Muscle layer of colon (tissue), 2 donors: ENCODE data around the gene PKP2.
"Not testable (repeated sequence)": the region's sequence is repeated elsewhere in the genome, so short reads cannot be mapped to it uniquely, and the experiment has no call there.

Source experiments
- H3K27ac ChIP-seq: one replicate; pipeline ENCODE4 v1.7.0; 2013; ENCODE audit warnings: low read depth, mild to moderate bottlenecking, low read length, moderate library complexity
- H3K27me3 ChIP-seq, 2 donors: one replicate each; pipeline ENCODE4 v1.7.0; 2013; ENCODE audit warnings: low read length in 2 of 2, mild to moderate bottlenecking in 2 of 2; ENCODE audit not compliant: insufficient read depth in 2 of 2, control insufficient read depth in 1 of 2
- H3K36me3 ChIP-seq: one replicate; pipeline ENCODE4 v1.7.0; 2013; ENCODE audit warnings: mild to moderate bottlenecking, low read length; ENCODE audit not compliant: insufficient read depth
- H3K4me1 ChIP-seq: one replicate; pipeline ENCODE4 v1.7.0; 2013; ENCODE audit warnings: mild to moderate bottlenecking, low read length; ENCODE audit not compliant: insufficient read depth
- H3K4me3 ChIP-seq, 2 donors: one replicate each; pipeline ENCODE4 v1.7.0; 2013; ENCODE audit warnings: low read length in 2 of 2, low read depth in 1 of 2, mild to moderate bottlenecking in 1 of 2, moderate library complexity in 1 of 2
- H3K9ac ChIP-seq: one replicate; pipeline ENCODE4 v1.7.0; 2013; ENCODE audit warnings: low read length
- H3K9me3 ChIP-seq: one replicate; pipeline ENCODE4 v1.7.0; 2013; ENCODE audit warnings: mild to moderate bottlenecking, low read length
- donor health status: abdominal sarcoma.
- donor health status: Adenocarcinoma of cecum.

PKP2 gene

GRCh38 chr12:32879066-32879465 lies 17.5 kb downstream of the PKP2 start:
- not testable (repeated sequence) for H3K4me3 ChIP-seq, H3K9me3 ChIP-seq, H3K27ac ChIP-seq, H3K36me3 ChIP-seq, H3K4me1 ChIP-seq, H3K27me3 ChIP-seq, H3K9ac ChIP-seq

GRCh38 chr12:32877601-32878459 lies 18.7 kb downstream of the PKP2 start:
- H3K27me3 ChIP-seq: no peaks in the 10 kb centered on the region
- H3K4me1 ChIP-seq: no peaks in the 10 kb centered on the region
- no peak overlapping the region for H3K9ac ChIP-seq
- no peak overlapping the region for H3K4me3 ChIP-seq
- no peak overlapping the region for H3K27ac ChIP-seq
- no peaks in the 10 kb centered on the region for H3K36me3 ChIP-seq
- no peaks in the 10 kb centered on the region for H3K9me3 ChIP-seq

- no peaks in the 10 kb centered on the region for H3K36me3 ChIP-seq
- no peaks in the 10 kb centered on the region for H3K4me1 ChIP-seq
- no peak overlapping the region for H3K9ac ChIP-seq
- H3K9me3 ChIP-seq: no peaks in the 10 kb centered on the region
- no peaks in the 10 kb centered on the region for H3K27me3 ChIP-seq
- no peak overlapping the region for H3K27ac ChIP-seq
- no peak overlapping the region for H3K4me3 ChIP-seq
Observed at GRCh38 chr12:32876004-32876403, 20.6 kb downstream of the PKP2 start.

- H3K4me3 ChIP-seq: no peak overlapping the region
- H3K27ac ChIP-seq: no peak overlapping the region
- no peaks in the 10 kb centered on the region for H3K36me3 ChIP-seq
- H3K27me3 ChIP-seq: no peaks in the 10 kb centered on the region
- no peak overlapping the region for H3K9ac ChIP-seq
- H3K4me1 ChIP-seq: no peaks in the 10 kb centered on the region
- H3K9me3 ChIP-seq: no peaks in the 10 kb centered on the region
Observed at GRCh38 chr12:32874975-32875374, 21.6 kb downstream of the PKP2 start.

- Histone ChIP-seq H3K4me1 (no peaks in the 10 kb centered on the region), H3K27me3 (no peaks in the 10 kb centered on the region), H3K9ac (no peak overlapping the region), H3K27ac (no peak overlapping the region), H3K9me3 (no peaks in the 10 kb centered on the region), H3K4me3 (no peak overlapping the region), H3K36me3 (no peaks in the 10 kb centered on the region)
Observed at GRCh38 chr12:32874078-32874477, 22.5 kb downstream of the PKP2 start.

GRCh38 chr12:32872416-32872815 lies 24.2 kb downstream of the PKP2 start:
- not testable (repeated sequence) for H3K27me3 ChIP-seq, H3K36me3 ChIP-seq, H3K9ac ChIP-seq, H3K9me3 ChIP-seq, H3K4me3 ChIP-seq, H3K4me1 ChIP-seq, H3K27ac ChIP-seq

- Histone ChIP-seq H3K9ac (no peak overlapping the region), H3K36me3 (no peaks in the 10 kb centered on the region), H3K27ac (no peak overlapping the region), H3K27me3 (no peaks in the 10 kb centered on the region), H3K4me3 (no peak overlapping the region), H3K9me3 (no peaks in the 10 kb centered on the region), H3K4me1 (no peaks in the 10 kb centered on the region)
Observed at GRCh38 chr12:32870716-32871115, 25.9 kb downstream of the PKP2 start.

- Histone ChIP-seq H3K4me3 (no peak overlapping the region), H3K9me3 (no peaks in the 10 kb centered on the region), H3K4me1 (no peaks in the 10 kb centered on the region), H3K9ac (no peak overlapping the region), H3K27me3 (no peaks in the 10 kb centered on the region), H3K27ac (no peak overlapping the region), H3K36me3 (no peaks in the 10 kb centered on the region)
Observed at GRCh38 chr12:32868885-32869284, 27.7 kb downstream of the PKP2 start.

GRCh38 chr12:32864731-32865130 lies 31.8 kb downstream of the PKP2 start:
- H3K9ac ChIP-seq: no peak overlapping the region
- H3K9me3 ChIP-seq: no peaks in the 10 kb centered on the region
- H3K27me3 ChIP-seq: no peaks in the 10 kb centered on the region
- no peaks in the 10 kb centered on the region for H3K4me1 ChIP-seq
- H3K4me3 ChIP-seq: no peak overlapping the region
- no peak overlapping the region for H3K27ac ChIP-seq
- H3K36me3 ChIP-seq: no peaks in the 10 kb centered on the region

- Histone ChIP-seq H3K4me1 (no peaks in the 10 kb centered on the region), H3K4me3 (no peak overlapping the region), H3K27ac (no peak overlapping the region), H3K9me3 (no peaks in the 10 kb centered on the region), H3K9ac (no peak overlapping the region), H3K27me3 (no peaks in the 10 kb centered on the region), H3K36me3 (no peaks in the 10 kb centered on the region)
Observed at GRCh38 chr12:32863128-32863527, 33.4 kb downstream of the PKP2 start.

- H3K9ac ChIP-seq, H3K4me1 ChIP-seq, H3K27me3 ChIP-seq, H3K4me3 ChIP-seq, H3K9me3 ChIP-seq, H3K36me3 ChIP-seq, H3K27ac ChIP-seq: not testable (repeated sequence)
Observed at GRCh38 chr12:32861658-32862057, 34.9 kb downstream of the PKP2 start.

GRCh38 chr12:32860192-32860591 lies 36.4 kb downstream of the PKP2 start:
- H3K9me3 ChIP-seq: no peaks in the 10 kb centered on the region
- no peak overlapping the region for H3K27ac ChIP-seq
- no peaks in the 10 kb centered on the region for H3K27me3 ChIP-seq
- no peaks in the 10 kb centered on the region for H3K36me3 ChIP-seq
- no peaks in the 10 kb centered on the region for H3K4me1 ChIP-seq
- no peak overlapping the region for H3K9ac ChIP-seq
- no peak overlapping the region for H3K4me3 ChIP-seq
